ENCODE measurements around the gene FRMD3.

Gene FRMD3

GRCh38 chr9:83472221-83472665 is 66.0 kb downstream of the FRMD3 start:
- DNase-seq = no peak

GRCh38 chr9:83471241-83471640 is 67.0 kb downstream of the FRMD3 start:
- no peak for DNase-seq

GRCh38 chr9:83469722-83470121 is 68.5 kb downstream of the FRMD3 start:
- no peak for DNase-seq

- DNase-seq = no peak
Measured at GRCh38 chr9:83468821-83469220, 69.4 kb downstream of the FRMD3 start.

- no peak for DNase-seq
Measured at GRCh38 chr9:83466877-83467276, 71.3 kb downstream of the FRMD3 start.

- no peak for DNase-seq
Measured at GRCh38 chr9:83466351-83466750, 71.8 kb downstream of the FRMD3 start.

- no peak for DNase-seq
Measured at GRCh38 chr9:83459830-83460229, 78.4 kb downstream of the FRMD3 start.

GRCh38 chr9:83458530-83458929 is 79.7 kb downstream of the FRMD3 start:
- DNase-seq = no peak

GRCh38 chr9:83457005-83457404 is 81.2 kb downstream of the FRMD3 start:
- DNase-seq = no peak

GRCh38 chr9:83456226-83456625 is 82.0 kb downstream of the FRMD3 start:
- DNase-seq = no peak

GRCh38 chr9:83454076-83454475 is 84.1 kb downstream of the FRMD3 start:
- no peak for DNase-seq

- no peak for DNase-seq
Measured at GRCh38 chr9:83451308-83451707, 86.9 kb downstream of the FRMD3 start.

GRCh38 chr9:83449983-83450382 is 88.2 kb downstream of the FRMD3 start:
- no peak for DNase-seq

- DNase-seq = no peak
Measured at GRCh38 chr9:83449166-83449565, 89.0 kb downstream of the FRMD3 start.

GRCh38 chr9:83448626-83449025 is 89.6 kb downstream of the FRMD3 start:
- no peak for DNase-seq

GRCh38 chr9:83447351-83447750 is 90.8 kb downstream of the FRMD3 start:
- DNase-seq = no peak

GRCh38 chr9:83445703-83446265 is 92.4 kb downstream of the FRMD3 start:
- DNase-seq = no peak

- DNase-seq = peak; percentile 67
Measured at GRCh38 chr9:83444110-83444509, 94.1 kb downstream of the FRMD3 start.

- DNase-seq = no peak
Measured at GRCh38 chr9:83441390-83441789, 96.8 kb downstream of the FRMD3 start.

GRCh38 chr9:83440641-83441040 is 97.6 kb downstream of the FRMD3 start:
- no peak for DNase-seq

GRCh38 chr9:83435301-83435700 is 102.9 kb downstream of the FRMD3 start:
- peak; percentile 64 for DNase-seq

- no peak for DNase-seq
Measured at GRCh38 chr9:83434254-83434653, 103.9 kb downstream of the FRMD3 start.

- peak; percentile 43 for DNase-seq
Measured at GRCh38 chr9:83433846-83434245, 104.4 kb downstream of the FRMD3 start.

- DNase-seq = peak; percentile 33
Measured at GRCh38 chr9:83432877-83433550, 105.2 kb downstream of the FRMD3 start.

GRCh38 chr9:83432104-83432627 is 106.0 kb downstream of the FRMD3 start:
- DNase-seq = peak; percentile 31
